GM18520 (cell line): ENCODE data around the gene DRAXIN.
A peak's percentile ranks its signal among the peaks of the same experiment; 100 is the strongest.

Experiments used
- ATAC-seq: cut with Tn5 transposase; IDR thresholded peaks from one replicate; pipeline ENCODE4 v1.9.1; 2021; ENCODE audit not compliant: unreplicated experiment

Gene DRAXIN

DNA sequence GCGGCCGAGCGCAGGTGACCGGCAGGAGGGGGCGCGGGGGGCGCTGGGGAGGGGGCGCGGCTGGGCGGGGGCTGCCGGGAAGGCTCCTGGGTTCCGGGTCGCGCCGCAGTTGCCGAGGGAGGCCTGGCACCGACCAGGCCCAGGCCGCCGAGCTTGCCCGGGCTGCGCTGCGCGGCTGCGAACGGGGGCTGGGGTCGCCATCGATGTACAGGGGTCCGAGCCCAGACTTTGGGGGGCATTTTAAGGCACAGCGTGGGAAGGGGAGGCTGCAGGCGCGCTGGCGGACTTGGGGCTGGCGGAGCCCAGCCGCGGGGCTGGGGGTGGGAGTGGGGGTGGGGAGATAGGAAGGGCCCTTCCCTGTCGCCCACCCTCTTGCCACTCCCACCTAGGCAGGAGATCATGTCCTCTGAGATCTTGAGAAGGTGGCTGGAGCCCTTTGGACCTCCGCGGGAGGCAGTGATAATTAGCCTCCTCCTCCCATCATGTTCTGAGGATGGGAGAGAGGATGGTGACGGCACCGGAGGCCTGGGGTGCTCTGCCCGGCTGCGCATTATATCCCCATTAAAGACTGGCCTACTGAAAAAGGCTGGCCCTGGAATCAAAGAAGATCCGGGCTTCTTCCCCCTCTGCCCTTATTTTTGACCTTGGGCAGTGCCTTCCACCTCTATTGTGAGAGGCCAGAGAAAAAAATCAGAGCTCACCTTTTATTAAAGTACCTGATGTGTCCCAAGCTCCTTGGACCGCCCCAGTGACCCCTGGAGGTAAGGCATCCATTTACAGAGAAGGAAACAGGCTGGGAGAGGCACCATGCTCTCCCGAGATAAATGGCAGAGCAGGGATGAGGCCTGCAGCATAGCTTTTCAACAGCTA, 36.3 kb upstream of the DRAXIN start:
- no peak for ATAC-seq

GRCh38 chr1:11657654-11658053, 33.9 kb upstream of the DRAXIN start:
- ATAC-seq: no peak

GRCh38 chr1:11658542-11658941, 33.0 kb upstream of the DRAXIN start:
- ATAC-seq: no peak

DNA sequence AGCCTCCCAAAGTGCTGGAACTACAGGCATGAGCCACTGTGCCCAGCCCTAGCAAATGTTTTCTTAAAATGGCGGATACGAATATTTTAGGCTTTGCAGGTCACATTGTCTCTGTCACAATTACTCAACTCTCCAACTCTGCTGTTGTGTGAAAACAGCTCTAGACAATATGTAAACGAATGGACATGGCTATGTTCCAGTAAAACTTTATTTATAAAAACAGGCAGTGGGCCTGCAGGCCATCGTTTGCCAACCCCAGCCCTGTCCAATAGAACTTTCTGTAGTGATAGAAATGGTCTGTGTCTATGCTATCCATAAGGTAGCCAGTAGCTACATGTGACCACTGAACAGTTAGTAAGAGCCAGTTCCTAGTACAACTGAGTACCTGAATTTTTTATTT, 31.8 kb upstream of the DRAXIN start:
- no peak for ATAC-seq

DNA sequence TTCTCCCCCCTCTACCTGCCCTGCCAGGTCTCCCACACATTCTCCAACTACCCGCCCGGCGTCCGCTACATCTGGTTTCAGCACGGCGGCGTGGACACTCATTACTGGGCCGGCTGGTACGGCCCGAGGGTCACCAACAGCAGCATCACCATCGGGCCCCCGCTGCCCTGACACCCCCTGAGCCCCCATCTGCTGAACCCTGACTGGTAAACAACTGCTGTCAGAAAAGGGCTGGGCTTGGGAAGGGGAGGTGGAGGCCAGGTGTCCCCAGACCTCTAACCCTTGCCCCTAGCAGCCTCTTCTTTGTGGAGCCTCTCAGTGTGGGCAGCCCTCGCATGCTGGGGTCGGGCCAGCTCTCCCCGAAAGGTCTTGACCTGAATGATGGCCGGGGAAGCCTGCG, 30.4 kb upstream of the DRAXIN start:
- ATAC-seq: no peak

- peak; percentile 19 for ATAC-seq
Measured at GRCh38 chr1:11664336-11665065, 27.0 kb upstream of the DRAXIN start.

DNA sequence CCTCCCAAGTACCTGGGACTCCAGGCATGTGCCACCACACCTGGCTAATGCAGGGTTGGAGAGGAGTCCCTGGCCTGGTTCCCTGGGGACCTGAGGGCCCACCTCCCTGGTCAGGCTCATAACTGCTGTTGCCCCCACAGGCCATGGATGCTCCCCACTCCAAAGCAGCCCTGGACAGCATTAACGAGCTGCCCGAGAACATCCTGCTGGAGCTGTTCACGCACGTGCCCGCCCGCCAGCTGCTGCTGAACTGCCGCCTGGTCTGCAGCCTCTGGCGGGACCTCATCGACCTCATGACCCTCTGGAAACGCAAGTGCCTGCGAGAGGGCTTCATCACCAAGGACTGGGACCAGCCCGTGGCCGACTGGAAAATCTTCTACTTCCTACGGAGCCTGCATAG, 23.0 kb upstream of the DRAXIN start:
- ATAC-seq: no peak

DNA sequence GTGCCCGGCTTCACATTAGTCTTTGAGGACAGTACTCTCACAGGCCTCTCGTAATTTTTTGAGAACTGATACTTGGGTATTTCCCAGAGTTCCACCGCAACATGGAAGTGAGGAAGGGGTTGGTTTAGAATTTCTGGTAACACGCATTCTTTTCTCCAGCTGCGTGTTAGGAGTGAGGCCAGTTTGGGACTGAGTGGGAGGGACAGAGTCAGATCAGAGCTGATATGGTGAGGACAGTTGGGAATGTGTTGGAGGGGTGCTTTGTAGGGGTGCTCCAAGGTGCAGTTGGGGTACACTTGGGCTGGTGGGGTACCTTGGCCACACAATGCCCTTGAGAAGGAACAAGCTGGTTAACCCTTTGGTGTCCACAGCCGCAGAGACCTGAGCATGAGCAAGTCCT, 20.8 kb upstream of the DRAXIN start:
- ATAC-seq: no peak

- no peak for ATAC-seq
Measured at GRCh38 chr1:11671205-11671543, 20.3 kb upstream of the DRAXIN start.

DNA sequence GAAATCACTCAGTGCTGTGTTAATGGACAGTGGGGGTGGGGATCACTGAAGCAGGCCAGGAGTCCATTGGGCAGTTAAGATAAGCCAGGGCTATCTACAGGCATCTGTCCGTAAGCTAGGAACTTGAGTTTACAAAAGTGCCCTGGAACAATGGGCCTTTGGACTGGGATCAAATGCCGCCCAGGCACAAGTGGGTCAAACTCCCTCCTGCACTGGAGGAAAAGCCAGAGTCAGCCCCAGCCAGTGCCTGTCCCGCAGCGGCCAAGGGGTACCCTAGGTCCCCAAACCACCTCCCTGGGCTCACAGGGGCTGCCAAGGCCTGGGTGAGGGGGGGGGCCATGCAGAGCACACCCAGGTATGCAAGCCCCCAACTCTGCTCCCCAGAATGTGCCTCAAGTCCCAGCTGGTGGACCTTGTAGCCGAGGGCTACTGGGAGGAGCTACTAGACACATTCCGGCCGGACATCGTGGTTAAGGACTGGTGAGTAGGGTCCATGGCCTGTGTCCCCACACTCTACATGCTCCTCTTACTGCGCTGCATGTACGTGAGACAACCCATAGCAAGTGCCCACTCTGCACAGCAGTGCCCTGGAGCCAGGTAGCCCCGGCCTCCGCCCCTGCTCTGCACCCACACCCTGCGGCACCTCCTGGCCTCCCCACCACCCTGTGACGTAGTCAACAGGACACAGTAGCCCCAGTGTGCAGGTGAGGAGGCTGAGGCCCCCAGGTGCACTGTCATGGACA, 19.8 kb upstream of the DRAXIN start:
- no peak for ATAC-seq

DNA sequence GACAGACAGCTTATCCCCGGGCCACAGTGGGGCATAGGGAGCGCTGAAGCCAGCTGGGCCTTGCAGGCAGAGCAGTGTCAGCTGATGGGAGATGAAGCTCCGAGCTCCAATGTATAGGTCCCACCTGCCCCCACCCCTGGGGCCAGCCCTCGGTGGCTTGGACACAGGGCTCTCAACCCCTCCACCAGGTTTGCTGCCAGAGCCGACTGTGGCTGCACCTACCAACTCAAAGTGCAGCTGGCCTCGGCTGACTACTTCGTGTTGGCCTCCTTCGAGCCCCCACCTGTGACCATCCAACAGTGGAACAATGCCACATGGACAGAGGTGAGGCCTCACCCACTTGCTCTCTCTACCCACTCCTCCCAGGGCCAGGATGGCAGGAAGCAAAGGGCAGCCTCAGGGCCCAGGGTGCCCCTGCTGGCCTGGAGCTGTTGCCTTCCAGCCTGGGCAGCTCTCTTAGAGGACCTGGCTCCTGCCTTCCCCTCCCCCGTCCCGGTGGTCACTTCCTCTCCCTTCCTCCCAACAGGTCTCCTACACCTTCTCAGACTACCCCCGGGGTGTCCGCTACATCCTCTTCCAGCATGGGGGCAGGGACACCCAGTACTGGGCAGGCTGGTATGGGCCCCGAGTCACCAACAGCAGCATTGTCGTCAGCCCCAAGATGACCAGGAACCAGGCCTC, 18.3 kb upstream of the DRAXIN start:
- no peak for ATAC-seq

DNA sequence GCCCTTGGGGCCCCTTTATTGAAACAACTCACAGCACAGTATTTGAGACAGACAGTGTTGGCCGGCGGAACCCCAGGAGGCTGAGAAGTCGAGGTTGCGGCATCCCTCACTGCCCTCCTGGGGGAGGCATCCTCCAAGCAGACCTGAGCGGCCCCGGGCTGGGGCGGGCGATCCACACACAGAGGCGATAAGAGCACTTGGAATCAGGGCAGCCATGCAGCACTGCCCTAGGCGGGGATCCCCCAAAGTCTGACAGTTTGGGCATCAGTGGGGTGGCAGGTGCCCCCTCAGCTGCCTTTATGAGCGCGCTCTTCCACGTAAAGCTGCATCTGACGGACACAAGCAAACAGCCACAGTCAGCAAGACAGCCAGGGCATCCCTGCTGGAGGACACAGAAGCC, 17.0 kb upstream of the DRAXIN start:
- no peak for ATAC-seq

DNA sequence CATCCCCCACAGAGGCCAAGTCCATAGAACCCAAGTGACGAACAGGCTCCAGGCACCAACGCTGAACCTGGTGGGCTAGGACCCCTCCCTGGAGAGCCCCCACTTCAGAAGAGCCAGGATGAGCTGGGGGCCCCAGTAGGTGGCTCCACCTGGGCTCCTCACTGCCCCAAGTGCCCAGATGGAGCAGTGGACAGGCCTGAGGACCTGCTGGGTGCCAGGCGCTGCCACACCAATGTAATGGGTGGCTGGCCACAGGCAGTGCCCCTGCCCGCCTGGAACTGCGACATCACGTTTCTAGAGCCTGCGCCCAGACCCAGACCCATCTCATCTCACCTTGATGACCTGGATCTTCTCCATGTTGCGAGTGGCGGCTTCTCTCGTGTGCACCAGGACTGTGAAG, 16.2 kb upstream of the DRAXIN start:
- ATAC-seq: no peak

GRCh38 chr1:11676386-11677103, 15.0 kb upstream of the DRAXIN start:
- ATAC-seq: no peak

- no peak for ATAC-seq
Measured at GRCh38 chr1:11678442-11678841, 13.1 kb upstream of the DRAXIN start.

DNA sequence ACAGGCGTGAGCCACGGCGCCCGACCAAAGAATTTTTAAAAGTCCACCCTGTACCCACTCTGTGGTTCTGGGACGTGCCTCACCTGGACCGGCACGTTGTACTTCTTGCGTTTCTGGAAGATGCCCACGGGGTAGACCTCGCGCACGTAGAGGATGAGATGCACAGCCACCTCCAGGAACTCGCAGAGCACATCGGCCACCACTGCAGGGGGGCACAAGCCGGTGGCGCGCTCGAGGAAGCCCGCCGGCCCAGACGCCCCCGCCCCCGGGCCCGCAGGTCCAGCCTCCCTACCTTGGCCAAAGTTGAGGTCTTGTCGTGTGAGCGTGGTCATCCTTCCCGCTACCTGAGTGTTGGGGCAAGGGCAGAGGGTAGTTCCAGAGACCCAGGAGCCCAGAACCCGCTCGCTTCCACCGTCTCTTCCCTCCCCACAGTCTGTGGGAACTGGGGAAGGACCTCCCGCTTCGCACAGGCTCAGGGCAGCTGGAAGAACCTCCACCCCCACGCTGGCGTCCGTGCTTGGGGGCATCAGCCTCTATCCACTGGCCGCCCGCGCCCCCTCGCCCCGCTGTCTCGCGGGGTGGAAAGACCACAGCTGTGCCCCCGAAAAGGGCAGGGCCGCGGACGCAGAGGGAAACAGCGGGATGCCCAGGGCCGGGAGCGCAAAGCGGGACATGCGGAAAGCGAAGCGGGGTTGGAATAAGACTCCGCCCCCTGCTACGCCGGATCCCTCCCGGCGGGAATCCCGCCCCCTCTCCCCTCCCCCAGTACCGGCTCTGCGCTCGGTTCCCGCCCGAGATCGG, 11.0 kb upstream of the DRAXIN start:
- ATAC-seq: no peak

- peak; percentile 86 for ATAC-seq
Measured at GRCh38 chr1:11681071-11681771, 10.3 kb upstream of the DRAXIN start, which contains the start of gene MAD2L2. TSS of gene MAD2L2 (minus strand) at chr1:11681148. CDS start at chr1:11680601, 547 bp downstream.

- no peak for ATAC-seq
Measured at GRCh38 chr1:11682287-11682771, 9.2 kb upstream of the DRAXIN start.

GRCh38 chr1:11682799-11683198, 8.7 kb upstream of the DRAXIN start:
- no peak for ATAC-seq
